Measurements from ENCODE around the gene CELF4. TPM values are rescaled to one million over a fixed set of nuclear protein-coding genes. Genes with fewer than 3 reads are reported as not detected.

CELF4 gene
- total and polyA plus RNA-seq, 12 donors = 0.42 to 16.9 (median 3.9) TPM; not detected in 1

- no peaks in the 10 kb centered on the region for H3K9me3 ChIP-seq (replicated peaks in 1 of 3)
- no peaks in the 10 kb centered on the region for H3K4me1 ChIP-seq (replicated peaks in 1 of 2)
- H3K36me3 ChIP-seq (replicated peaks in 1 of 2) = no peaks in the 10 kb centered on the region
- no peaks in the 10 kb centered on the region for H3K27me3 ChIP-seq
- H3K4me3 ChIP-seq = no peak overlapping the region
- H3K27ac ChIP-seq = no peak overlapping the region
- TF ChIP-seq POLR2A (IDR thresholded peaks at IDR 0.05) (no peak), CTCF (IDR thresholded peaks at IDR 0.05) (no peak)
- no peak for DNase-seq
- intact Hi-C loops (cut with DNase I) = no loop called here
- 67 to 74% (median 70%) methylated on average over 10 to 11 of the region's 11 CpGs for WGBS, 4 donors
Measured at GRCh38 chr18:37378336-37379010, 187.1 kb downstream of the CELF4 start.

GRCh38 chr18:37375181-37375580 lies 190.4 kb downstream of the CELF4 start:
- no peak for TF ChIP-seq POLR2A (IDR thresholded peaks at IDR 0.05)
- TF ChIP-seq CTCF (IDR thresholded peaks at IDR 0.05) = no peak
- intact Hi-C loops (cut with DNase I) = no loop called here
- 86 to 91% (median 90%) methylated on average over 7 of the region's 7 CpGs for WGBS, 4 donors

GRCh38 chr18:37368110-37368954 lies 197.3 kb downstream of the CELF4 start:
- WGBS, 4 donors = 56 to 63% (median 60%) methylated on average over 8 to 10 of the region's 10 CpGs
- no peak overlapping the region for H3K4me3 ChIP-seq
- no peaks in the 10 kb centered on the region for H3K9me3 ChIP-seq (replicated peaks in 1 of 3)
- H3K27ac ChIP-seq = no peak overlapping the region
- intact Hi-C loops (cut with DNase I) = no loop called here
- no peak for TF ChIP-seq CTCF (IDR thresholded peaks at IDR 0.05)
- no peak for TF ChIP-seq POLR2A (IDR thresholded peaks at IDR 0.05)
- peaks cover 3 to 6% of the 10 kb centered on the region in 2 donors for H3K4me1 ChIP-seq (replicated peaks in 1 of 2)
- DNase-seq = no peak
- H3K27me3 ChIP-seq = no peaks in the 10 kb centered on the region
- no peaks in the 10 kb centered on the region for H3K36me3 ChIP-seq (replicated peaks in 1 of 2)

More at GRCh38 chr18:37375181-37375580, 190.4 kb downstream of the CELF4 start:
- Histone ChIP-seq H3K27me3 (no peaks in the 10 kb centered on the region), H3K4me1 (replicated peaks in 1 of 2) (no peaks in the 10 kb centered on the region), H3K36me3 (replicated peaks in 1 of 2) (no peaks in the 10 kb centered on the region), H3K27ac (no peak overlapping the region), H3K4me3 (no peak overlapping the region), H3K9me3 (replicated peaks in 1 of 3) (no peaks in the 10 kb centered on the region)
- no peak for DNase-seq

GRCh38 chr18:37364237-37364636 lies 201.4 kb downstream of the CELF4 start:
- Histone ChIP-seq H3K27ac (no peak overlapping the region), H3K4me1 (replicated peaks in 1 of 2) (peaks cover 10 to 13% of the 10 kb centered on the region in 2 donors), H3K36me3 (replicated peaks in 1 of 2) (no peaks in the 10 kb centered on the region), H3K4me3 (no peak overlapping the region), H3K9me3 (replicated peaks in 1 of 3) (no peaks in the 10 kb centered on the region), H3K27me3 (no peaks in the 10 kb centered on the region)
- WGBS, 4 donors = 47 to 56% (median 53%) methylated on average over 2 of the region's 2 CpGs
- peak; percentile 75 to 92 (median 87) for DNase-seq
- TF ChIP-seq POLR2A (IDR thresholded peaks at IDR 0.05) (no peak), CTCF (IDR thresholded peaks at IDR 0.05) (no peak)
- intact Hi-C loops (cut with DNase I) = no loop called here
